Measurements from ENCODE around the gene CEP112. TPM values are rescaled to one million over a fixed set of nuclear protein-coding genes. Genes with fewer than 3 reads are reported as not detected.

Gene CEP112
- total and polyA plus RNA-seq, 9 of the 15 experiments (the other 6 are each of a cell fraction or from before 2014, with no cell fraction given) = 0.84 TPM; not detected in 8

- TF ChIP-seq TSHZ1 (CRISPR knock-in tag; IDR thresholded peaks at IDR 0.05) = no peak
- TF ChIP-seq ZNF75A (CRISPR knock-in tag; IDR thresholded peaks at IDR 0.05) = no peak
- no peak for TF ChIP-seq DLX4 (CRISPR knock-in tag; IDR thresholded peaks at IDR 0.05)
- TF ChIP-seq THRAP3 (IDR thresholded peaks at IDR 0.05; ENCODE audit: borderline replicate concordance) = 0 out of 2 replicates have a peak, but pooled peaks have one; percentile 57
- peak; percentile 73 for TF ChIP-seq DIDO1 (tag; IDR thresholded peaks at IDR 0.05; ENCODE audit: low read depth)
- no peak for TF ChIP-seq BRD9 (IDR thresholded peaks at IDR 0.05; ENCODE audit: low read depth, partially characterized antibody)
- no peak for TF ChIP-seq POLR2AphosphoS5 (IDR thresholded peaks at IDR 0.05; ENCODE audit: control insufficient read depth, insufficient read depth, low read depth, low read length)
- peak in 1 of 2 experiments; percentile 57; a peak in 1 of 4 replicates for TF ChIP-seq HDAC1 (IDR thresholded peaks at IDR 0.05)
- no peak for TF ChIP-seq PPARD (CRISPR knock-in tag; IDR thresholded peaks at IDR 0.05)
- no peak for TF ChIP-seq OTX1 (CRISPR knock-in tag; IDR thresholded peaks at IDR 0.05)
- no peak for TF ChIP-seq ELK3 (CRISPR knock-in tag; IDR thresholded peaks at IDR 0.05)
- no peak for TF ChIP-seq ZNF79 (CRISPR knock-in tag; IDR thresholded peaks at IDR 0.05; ENCODE audit: low read depth)
- no peak for TF ChIP-seq SP2 (IDR thresholded peaks at IDR 0.05; ENCODE audit: extremely low read depth, low read depth, low read length, poor library complexity, severe bottlenecking)
- no peak for TF ChIP-seq VEZF1 (CRISPR knock-in tag; IDR thresholded peaks at IDR 0.05)
- TF ChIP-seq SRSF9 (IDR thresholded peaks at IDR 0.05; ENCODE audit: borderline replicate concordance, low read depth, low read length) = no peak
- peak; percentile 51; the same call in 1 of the 2 replicates for TF ChIP-seq NKRF (IDR thresholded peaks at IDR 0.05; ENCODE audit: borderline replicate concordance)
- TF ChIP-seq NRF1 (conservative IDR thresholded peaks at IDR 0.05 in 1 of 2, IDR thresholded peaks at IDR 0.05 in 1 of 2) = peak; percentile 75 to 79
- TF ChIP-seq CREM (IDR thresholded peaks at IDR 0.05; ENCODE audit: low read depth) = peak; percentile 69
- TF ChIP-seq HDAC2 (IDR thresholded peaks at IDR 0.05) = 0 out of 2 replicates have a peak, but pooled peaks have one; percentile 42
- no peak for TF ChIP-seq CREBBP (IDR thresholded peaks at IDR 0.05; ENCODE audit: low read depth, low read length)
- TF ChIP-seq LEF1 (IDR thresholded peaks at IDR 0.05) = peak; percentile 81; the same call in 1 of the 2 replicates
Observed at GRCh38 chr17:66200685-66201092, 8.8 kb upstream of the CEP112 start (continued).
